ENCODE measurements around the gene PIGU. TPM values are rescaled to one million over a fixed set of nuclear protein-coding genes. Genes with fewer than 3 reads are reported as not detected.

The PIGU gene
- total and polyA plus RNA-seq, 9 of the 15 experiments (the other 6 are each of a cell fraction or from before 2014, with no cell fraction given): 6.5 to 100 (median 28.1) TPM

GRCh38 chr20:34713194-34713943, 36.5 kb upstream of the PIGU start:
- Histone ChIP-seq H3K4me2 (ENCODE audit: insufficient read depth, low read length) (peak overlapping the region; percentile 44), H3K4me1 (replicated peaks in 1 of 2; ENCODE audit: control insufficient read depth in 2 of 2, insufficient read depth in 2 of 2, low read length in 2 of 2) (peaks cover 32 to 37% of the 10 kb centered on the region in 2 experiments), H3K9me3 (replicated peaks; ENCODE audit: control insufficient read depth, insufficient read depth, low read depth, low read length) (no peaks in the 10 kb centered on the region), H3K36me3 (ENCODE audit: control insufficient read depth, insufficient read depth, low read length) (peaks cover 13% of the 10 kb centered on the region; the same call in 2 of the 3 replicates), H3K79me2 (ENCODE audit: control insufficient read depth, insufficient read depth, low read length) (no peaks in the 10 kb centered on the region), H3K27me3 (ENCODE audit: control insufficient read depth in 2 of 2, insufficient read depth in 2 of 2, low read length in 2 of 2) (no peaks in the 10 kb centered on the region), H3K9ac (ENCODE audit: insufficient read depth in 1 of 2, low read depth in 2 of 2, low read length in 2 of 2) (peak overlapping the region; percentile 33 to 57; a peak in 2 of 4 replicates), H2AFZ (ENCODE audit: low read depth, low read length) (no peak overlapping the region), H3K27ac (ENCODE audit: extremely low read depth, low read depth, low read length) (peak overlapping the region; percentile 76), H3K9me1 (ENCODE audit: control insufficient read depth, insufficient read depth, low read length) (no peaks in the 10 kb centered on the region), H3K4me3 (no peak overlapping the region), H4K20me1 (replicated peaks; ENCODE audit: control insufficient read depth, insufficient read depth, low read length) (0 out of 2 replicates have a peak, but pooled peaks cover 2% of the 10 kb centered on the region)
- intact Hi-C loops (cut with micrococcal nuclease): loop anchor here (5.0 kb wide), 1 partner anchor 54 kb away; no protein-coding TSS in a partner anchor
- ChIA-PET POLR2A (interaction anchor here (0.6 to 1.6 kb wide), 15 partner anchors 8 to 1032 kb away, joined by 3 to 7 read pairs (median 3); partner anchors contain the start of genes DYNLRB1 and TP53INP2), CTCF (ENCODE audit: low intra/inter-chr PET ratio) (interaction anchor here (0.6 kb wide), 1 partner anchor 669 kb away, joined by 5 read pairs; no protein-coding TSS in a partner anchor)
- FAIRE-seq (peak; percentile 97), ATAC-seq (peak; percentile 76), DNase-seq (ENCODE audit: extremely low read depth in 1 of 4, low spot score in 3 of 4) (peak; percentile 75 to 96 (median 84))
- in situ Hi-C loops (cut with MboI): no loop called here
- 46% methylated on average over 1 of the region's 1 CpG for WGBS (ENCODE audit: insufficient coverage, low coverage, missing lambda C conversion rate)
- no TSS peak for BruUV-seq (replicated peaks)
- TF ChIP-seq ZNF668 (CRISPR knock-in tag; IDR thresholded peaks at IDR 0.05) (no peak), NEUROD1 (IDR thresholded peaks at IDR 0.05; ENCODE audit: borderline replicate concordance, low read depth, low read length, partially characterized antibody) (peak; percentile 85), SIN3A (IDR thresholded peaks at IDR 0.05; ENCODE audit: borderline replicate concordance in 2 of 2, control insufficient read depth in 1 of 2, low read depth in 2 of 2, low read length in 2 of 2) (no peak), GATAD2B (IDR thresholded peaks at IDR 0.05; ENCODE audit: borderline replicate concordance) (peak; percentile 85; the same call in 1 of the 2 replicates), NFE2 (IDR thresholded peaks at IDR 0.05; ENCODE audit: low read depth) (peak; percentile 51), MECOM (CRISPR knock-in tag; IDR thresholded peaks at IDR 0.05) (peak; percentile 84), ZNF407 (IDR thresholded peaks at IDR 0.05; ENCODE audit: low read depth) (no peak), SP2 (IDR thresholded peaks at IDR 0.05; ENCODE audit: extremely low read depth, low read depth, low read length, poor library complexity, severe bottlenecking) (no peak), ZFX (CRISPR knock-in tag; IDR thresholded peaks at IDR 0.05) (no peak), ZBTB1 (CRISPR knock-in tag; IDR thresholded peaks at IDR 0.05; ENCODE audit: borderline replicate concordance, low read depth) (no peak), PRPF4 (IDR thresholded peaks at IDR 0.05; ENCODE audit: insufficient read depth, low read depth, low read length, poor library complexity, severe bottlenecking) (no peak), TCF3 (CRISPR knock-in tag; IDR thresholded peaks at IDR 0.05) (peak; percentile 91), MAFF (IDR thresholded peaks at IDR 0.05; ENCODE audit: low read length) (peak; percentile 36; the same call in 1 of the 2 replicates)

All from K562 (cell line).